SH-SY5Y (cell line): Measurements from ENCODE around the gene RBCK1.

Source experiments
- GATA2 ChIP-seq: IDR thresholded peaks from 2 replicates; pipeline ENCODE4 v1.6.1; 2011; ENCODE audit warnings: mild to moderate bottlenecking, low read depth, low read length
- GATA3 ChIP-seq: IDR thresholded peaks from 2 replicates; pipeline ENCODE4 v1.6.1; 2011; ENCODE audit warnings: low read depth, mild to moderate bottlenecking, low read length, moderate library complexity

DNA sequence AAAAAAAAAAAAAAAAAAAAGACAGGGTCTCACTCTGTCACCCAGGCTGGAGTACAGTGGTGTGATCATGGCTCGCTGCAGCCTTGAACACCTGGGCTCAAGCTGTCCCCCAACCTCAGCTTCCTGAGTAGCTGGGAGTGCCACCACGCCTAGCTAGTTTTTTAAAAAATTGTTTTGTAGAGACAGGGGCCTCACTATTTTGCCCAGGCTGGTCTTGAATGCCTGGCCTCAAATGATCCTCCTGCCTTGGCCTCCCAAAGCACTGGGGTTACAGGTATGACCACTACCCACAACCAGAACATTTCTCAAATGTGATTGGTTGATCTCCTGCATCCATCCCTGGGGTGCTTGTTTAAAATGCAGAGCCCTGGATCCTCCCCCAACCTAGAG lies 5.6 kb upstream of the RBCK1 start:
- no peak for TF ChIP-seq GATA3
- no peak for TF ChIP-seq GATA2
